Fibroblast of skin of right biceps (primary cell): ENCODE data around the gene OSBPL2.

Experiments used
- DNase-seq: peaks from one replicate; pipeline ENCODE4 v3.0.0-alpha.2; 2013

OSBPL2 gene

GRCh38 chr20:62330576-62331317 is 92.4 kb downstream of the OSBPL2 start:
- no peak for DNase-seq

GRCh38 chr20:62331347-62331746 is 93.0 kb downstream of the OSBPL2 start:
- DNase-seq: no peak

DNA sequence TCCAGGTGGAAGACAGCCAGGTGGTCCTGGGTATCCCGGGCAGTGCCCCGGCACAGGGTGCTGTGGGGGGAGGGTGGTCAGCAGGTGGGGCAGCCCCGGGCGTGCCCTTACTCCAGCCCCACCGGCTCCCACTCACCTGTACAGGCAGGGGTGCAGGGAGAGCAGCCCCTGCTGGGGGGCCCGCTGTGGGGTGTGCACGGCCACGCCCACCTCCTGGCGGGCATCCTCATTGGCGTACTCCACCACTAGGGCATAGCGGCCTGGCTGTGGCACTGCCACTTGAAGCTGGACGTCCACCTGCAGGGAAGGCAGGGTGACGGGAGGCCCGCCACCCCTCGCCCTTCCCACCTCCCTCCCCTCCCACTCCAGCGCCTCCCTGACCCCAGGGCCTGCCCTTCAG is 94.1 kb downstream of the OSBPL2 start:
- no peak for DNase-seq

- DNase-seq: no peak
Observed at GRCh38 chr20:62332989-62333819, 94.9 kb downstream of the OSBPL2 start.

GRCh38 chr20:62333820-62334595 is 95.7 kb downstream of the OSBPL2 start:
- DNase-seq: no peak

DNA sequence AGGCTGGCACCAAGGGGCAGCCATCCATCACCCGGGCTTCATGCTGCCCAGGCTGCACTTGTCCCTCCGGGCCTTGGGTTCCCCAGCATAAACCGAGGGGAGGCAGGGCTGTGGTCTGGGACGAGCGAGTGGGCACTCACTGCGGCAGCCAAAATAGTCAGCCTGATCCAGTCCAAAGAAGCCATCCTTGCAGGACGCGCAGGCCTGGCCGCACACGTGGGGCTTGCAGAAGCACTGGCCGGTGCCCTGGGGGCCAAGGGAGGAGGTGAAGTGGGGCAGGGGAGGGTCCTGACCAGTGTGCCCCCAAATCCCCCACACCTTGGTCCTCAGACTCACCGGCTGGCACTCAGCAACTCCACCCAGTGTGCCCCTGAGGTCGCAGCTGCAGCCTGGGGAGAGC is 96.6 kb downstream of the OSBPL2 start:
- DNase-seq: no peak

DNA sequence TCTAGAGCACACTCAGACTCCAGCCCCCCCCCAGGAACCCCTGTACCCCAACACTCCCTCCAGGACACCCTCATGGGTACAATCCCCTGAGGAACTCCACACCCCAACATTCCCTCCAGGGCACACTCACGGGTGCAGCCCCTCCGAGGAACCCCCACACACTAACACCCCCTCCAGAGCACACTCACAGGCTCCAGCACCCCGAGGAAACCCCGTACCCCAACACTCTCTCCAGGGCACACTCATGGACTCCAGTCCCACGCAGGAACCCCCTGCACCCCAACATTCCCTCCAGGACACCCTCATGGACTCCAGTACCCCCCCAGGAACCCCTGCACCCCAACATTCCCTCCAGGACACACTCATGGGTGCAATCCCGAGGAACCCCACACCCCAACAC is 97.2 kb downstream of the OSBPL2 start:
- DNase-seq: no peak

- DNase-seq: no peak
Observed at GRCh38 chr20:62336329-62336728, 98.0 kb downstream of the OSBPL2 start.

- DNase-seq: no peak
Observed at GRCh38 chr20:62336775-62337557, 98.6 kb downstream of the OSBPL2 start.

DNA sequence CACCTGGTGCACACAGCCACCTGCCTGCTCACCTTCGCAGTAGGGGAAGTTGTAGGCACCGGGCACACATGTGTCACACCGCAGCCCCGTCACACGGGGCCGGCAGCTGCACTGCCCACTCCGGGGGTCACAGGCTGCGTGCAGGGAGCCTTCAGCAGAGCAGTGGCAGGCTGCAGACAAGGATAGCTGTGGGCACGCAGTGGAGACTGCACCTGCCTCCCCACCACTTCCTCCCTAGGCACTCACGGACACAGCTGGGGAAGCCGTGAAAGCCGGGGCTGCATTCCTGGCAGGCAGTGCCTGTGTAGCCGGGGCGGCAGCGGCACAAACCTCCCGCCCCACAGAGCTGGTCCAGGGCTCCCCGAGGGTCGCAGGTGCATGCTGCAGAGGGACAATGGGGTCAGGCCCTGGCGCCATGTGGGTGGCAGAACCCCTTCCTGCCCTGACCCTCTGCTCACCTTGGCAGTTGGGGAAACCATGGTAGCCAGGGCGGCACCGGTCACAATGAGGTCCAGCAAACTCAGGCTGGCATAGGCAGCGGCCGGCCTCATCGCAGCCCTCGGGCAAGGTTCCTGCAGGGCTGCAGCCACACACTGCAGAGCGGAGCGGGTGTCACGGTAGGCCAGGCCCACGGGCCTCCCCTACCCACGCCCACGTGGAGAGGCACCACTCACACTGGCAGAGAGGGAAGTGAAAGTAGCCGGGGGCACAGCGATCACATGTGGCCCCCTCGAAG is 99.4 kb downstream of the OSBPL2 start:
- no peak for DNase-seq

GRCh38 chr20:62338294-62338620 is 99.9 kb downstream of the OSBPL2 start:
- no peak for DNase-seq

GRCh38 chr20:62339647-62340062 is 101.3 kb downstream of the OSBPL2 start:
- no peak for DNase-seq

GRCh38 chr20:62342910-62343309 is 104.6 kb downstream of the OSBPL2 start:
- no peak for DNase-seq

- DNase-seq: no peak
Observed at GRCh38 chr20:62344092-62344491, 105.8 kb downstream of the OSBPL2 start.

DNA sequence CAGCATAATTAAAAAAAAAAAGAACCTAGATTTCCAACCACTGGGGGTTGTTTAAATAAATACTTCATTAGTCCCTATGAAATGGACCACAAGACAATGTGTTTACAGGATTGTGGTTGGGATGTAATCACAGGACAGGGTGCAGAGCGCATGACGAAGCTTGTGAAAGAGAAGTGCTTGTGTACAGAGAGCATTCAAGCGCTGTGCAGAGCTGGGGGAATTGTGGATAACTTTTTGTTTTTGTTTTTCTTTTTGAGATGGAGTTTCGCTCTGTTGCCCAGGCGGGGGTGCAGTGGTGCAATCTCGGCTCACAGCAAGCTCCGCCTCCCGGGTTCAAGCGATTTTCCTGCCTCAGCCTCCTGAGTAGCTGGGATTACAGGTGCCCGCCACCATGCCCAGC is 106.5 kb downstream of the OSBPL2 start:
- DNase-seq: no peak
